ENCODE data around the gene TACC3.

TACC3 gene

DNA sequence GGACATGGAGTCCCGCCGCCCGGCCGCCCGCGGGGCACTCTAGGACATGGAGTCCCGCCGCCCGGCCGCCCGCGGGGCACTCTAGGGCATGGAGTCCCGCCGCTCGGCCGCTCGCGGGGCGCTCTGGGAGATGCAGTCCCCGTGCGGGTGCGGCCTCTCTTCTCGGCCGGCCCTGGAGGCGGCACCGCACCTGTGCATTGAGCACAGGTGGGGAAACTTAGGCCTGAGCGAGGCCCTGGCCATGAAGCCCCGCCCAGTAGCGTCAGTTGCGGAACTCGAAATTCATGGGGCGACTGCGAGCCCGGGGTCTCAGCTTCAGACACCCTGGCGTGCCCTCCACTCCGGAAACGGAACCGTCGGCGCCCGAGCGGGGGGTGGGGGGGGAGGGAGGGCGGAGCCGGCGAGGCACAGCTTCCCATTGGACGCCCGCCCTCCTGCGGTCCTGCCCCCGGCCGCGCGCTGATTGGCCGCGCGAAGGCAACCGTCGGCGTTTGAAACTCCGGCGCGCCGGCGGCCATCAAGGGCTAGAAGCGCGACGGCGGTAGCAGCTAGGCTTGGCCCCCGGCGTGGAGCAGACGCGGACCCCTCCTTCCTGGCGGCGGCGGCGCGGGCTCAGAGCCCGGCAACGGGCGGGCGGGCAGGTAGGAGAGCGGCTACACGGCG lies at the start of gene TACC3, which contains the start of gene TMEM129:
TACC3 (plus strand) TSS at position 519 of the 663 bp plus-strand sequence. CDS start 1,901 bp downstream, outside the sequence.
TMEM129 (minus strand) TSS at position 321 of the 663 bp plus-strand sequence. CDS start 486 bp downstream, outside the sequence.
- DNase-seq = peak; percentile 93

DNA sequence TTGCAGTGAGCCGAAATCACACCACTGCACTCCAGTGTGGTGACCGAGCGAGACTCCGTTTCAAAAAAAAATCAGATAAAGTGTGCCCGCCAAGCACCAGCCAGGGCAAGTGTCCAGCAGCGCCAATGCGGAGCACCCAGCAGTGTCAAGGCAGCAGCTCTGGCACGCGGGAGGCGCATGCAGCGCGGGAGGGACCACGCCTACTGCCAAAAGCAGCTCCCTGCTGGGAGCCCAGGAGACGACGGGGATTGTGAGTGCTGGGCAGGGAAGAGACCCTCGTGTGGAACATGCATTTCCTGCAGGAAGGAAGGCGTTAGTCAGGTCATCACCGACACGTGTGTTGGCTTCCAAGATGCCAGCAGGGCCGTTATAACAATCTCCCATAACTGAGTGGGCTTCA lies 47.6 kb upstream of the TACC3 start:
- no peak for DNase-seq

DNA sequence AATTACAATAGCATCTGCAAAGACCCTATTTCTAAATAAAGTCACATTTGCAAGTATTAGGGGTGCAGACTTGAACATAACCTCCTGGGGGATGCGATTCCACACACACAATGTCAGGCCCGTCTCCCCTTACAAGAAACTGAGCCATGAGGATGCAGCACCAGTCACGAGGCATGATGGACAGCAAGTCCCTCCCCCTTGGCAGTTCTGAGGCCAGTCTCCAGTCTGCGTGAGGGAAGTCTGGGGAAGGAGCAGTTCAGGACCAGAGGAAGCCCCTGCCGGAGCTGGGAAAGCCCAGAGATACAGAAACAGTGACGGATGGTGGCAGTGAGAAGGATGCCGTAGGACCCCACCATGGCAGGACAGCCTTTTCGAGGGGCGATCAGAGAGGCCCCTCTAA lies 46.6 kb upstream of the TACC3 start:
- no peak for DNase-seq

DNA sequence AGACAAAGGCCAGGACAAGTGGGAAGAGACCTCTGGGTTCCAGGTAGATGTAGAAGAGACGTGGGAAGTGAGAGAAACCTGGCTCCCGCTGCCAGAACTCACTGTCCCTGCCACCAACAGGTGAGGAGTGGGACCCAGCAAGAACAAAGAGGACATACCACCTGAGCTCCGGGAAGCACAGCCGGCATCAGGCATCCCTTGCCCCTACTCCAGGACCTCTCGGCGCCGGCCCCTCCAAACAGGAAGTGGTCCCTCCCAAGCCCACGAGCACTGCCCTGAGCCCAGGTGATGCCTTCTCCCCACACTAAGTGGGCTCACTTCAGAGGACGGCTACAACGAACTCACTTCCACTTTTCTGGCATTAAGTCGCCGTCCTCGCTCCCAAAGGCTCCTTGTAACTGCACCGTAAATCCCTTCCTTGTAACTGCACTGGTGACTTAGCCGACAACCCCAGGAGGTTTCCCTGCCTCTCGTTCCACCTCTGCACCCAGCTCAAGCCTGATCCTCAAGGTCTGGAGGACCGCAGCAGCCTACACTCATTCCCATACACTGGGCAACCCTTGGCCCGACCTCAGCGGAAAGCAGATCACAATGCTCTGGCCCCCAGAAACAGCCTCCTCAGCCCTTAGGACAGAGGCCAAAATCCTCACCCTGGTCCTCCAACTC lies 46.1 kb upstream of the TACC3 start:
- DNase-seq = no peak

DNA sequence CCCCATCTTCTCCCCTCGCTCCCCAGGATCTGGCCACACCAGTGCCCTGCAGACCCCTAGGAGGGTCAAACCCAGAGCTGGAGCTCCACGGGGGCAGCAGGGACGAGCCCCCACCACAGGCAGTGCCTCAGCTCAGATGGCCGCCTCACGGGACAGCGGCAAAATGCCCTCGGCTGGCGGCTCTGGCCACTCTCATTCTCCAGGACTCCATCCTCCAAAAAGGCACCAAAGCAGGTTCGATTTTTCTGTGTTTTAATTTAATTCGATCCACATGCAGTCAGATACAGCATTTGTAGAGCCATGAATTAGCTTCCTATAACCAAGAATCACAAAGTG lies 45.6 kb upstream of the TACC3 start:
- DNase-seq = no peak

DNA sequence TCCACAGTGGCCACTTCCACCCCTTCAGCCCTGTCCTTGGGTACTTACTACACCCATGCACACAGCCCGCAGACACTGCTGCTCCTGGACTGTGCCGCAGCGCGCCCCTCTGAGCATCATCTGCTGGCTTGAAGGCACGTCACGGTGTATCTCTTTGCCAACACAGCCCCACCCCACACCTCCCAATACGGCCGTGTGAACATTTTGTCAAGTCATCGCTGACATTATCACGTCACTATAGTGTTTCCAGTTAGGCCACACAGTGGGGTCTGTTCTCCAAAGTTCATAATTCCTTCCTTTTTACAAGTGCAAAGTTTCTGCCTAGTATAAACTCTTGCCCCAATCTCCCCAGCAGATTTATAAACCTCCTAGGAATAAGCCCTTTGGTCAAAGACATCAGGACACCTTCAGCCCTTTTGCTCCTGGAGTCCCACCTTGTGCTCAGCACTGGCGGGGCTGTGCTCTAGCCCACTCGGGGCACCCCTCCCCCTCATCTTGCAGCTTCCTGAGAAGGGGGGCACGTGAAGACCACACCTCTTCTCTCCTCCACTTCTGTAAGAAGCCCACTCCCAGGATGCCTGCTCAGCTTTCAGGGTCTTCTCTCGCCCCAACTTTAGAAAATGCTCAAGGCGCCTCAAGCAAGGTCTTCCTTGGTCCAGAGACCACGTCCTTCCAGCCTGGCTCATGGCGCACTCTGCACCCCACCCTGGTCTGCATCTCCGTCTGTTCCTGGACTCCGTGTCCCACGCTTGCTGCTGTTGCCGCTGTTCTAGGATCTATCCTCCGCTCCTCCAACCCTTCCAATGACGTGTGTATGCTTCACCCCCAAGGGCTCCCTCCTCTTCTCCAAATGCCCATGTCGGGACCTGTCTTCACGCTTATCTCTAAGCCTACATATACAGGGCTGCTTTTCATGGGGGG lies 44.5 kb upstream of the TACC3 start:
- no peak for DNase-seq

DNA sequence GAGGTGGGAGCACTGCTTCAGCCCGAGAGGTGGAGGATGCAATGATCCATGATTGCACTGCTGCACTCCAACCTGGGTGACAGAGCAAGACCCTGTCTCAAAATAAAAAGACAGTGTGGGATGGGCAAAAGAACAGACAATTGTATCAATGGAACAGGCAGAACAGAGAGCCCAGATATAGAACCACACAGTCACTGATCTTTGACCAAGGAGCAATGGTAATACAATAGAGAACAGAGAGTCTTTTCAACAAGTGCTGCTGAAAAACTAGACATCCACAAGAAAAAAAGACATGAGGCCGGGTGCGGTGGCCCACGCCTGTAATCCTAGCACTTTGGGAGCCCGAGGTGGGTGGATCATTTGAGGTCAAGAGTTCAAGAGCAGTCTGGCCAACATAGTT lies 43.1 kb upstream of the TACC3 start:
- DNase-seq = no peak

DNA sequence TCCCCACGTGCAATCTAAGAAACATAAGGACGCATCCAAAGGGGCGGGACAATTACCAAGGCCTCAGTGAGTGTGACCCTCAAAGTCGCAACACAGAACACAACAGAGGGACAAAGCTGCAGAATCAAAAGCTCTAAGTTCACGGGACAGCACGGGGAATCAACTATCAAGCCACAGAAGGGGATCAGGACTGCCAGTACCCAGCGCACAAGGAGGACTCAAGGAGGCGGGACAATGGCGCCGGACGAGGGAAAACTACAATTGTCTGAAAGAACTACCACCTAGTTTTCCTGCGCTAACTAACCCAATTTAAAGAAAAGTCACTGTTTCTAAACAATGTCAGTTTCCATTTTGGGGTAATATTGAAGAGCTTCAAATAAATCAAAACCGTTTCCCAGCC lies 38.5 kb upstream of the TACC3 start:
- no peak for DNase-seq

DNA sequence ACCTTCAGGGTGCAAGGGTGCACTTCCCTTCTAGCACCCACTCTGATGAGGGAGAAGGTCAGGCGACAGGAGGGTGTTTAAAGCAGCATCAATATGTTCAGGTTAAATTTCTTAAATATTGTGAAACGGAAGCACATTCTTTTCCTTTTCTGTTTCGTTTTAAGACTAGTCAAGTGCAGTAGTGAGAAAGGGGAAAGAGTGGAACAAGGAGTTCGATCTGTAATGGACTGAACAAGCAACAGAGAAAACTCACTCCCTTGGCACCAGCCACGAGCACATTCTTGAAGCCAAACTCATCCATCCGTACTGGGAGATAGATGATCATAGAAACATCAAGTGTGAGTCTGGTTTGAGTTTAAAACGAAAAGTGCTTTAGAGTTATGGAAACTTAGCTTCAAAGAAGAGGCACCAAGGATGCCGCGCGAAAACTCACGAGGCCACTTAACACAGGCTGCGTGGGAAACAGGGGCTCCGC lies 38.0 kb upstream of the TACC3 start:
- peak; percentile 36 for DNase-seq

DNA sequence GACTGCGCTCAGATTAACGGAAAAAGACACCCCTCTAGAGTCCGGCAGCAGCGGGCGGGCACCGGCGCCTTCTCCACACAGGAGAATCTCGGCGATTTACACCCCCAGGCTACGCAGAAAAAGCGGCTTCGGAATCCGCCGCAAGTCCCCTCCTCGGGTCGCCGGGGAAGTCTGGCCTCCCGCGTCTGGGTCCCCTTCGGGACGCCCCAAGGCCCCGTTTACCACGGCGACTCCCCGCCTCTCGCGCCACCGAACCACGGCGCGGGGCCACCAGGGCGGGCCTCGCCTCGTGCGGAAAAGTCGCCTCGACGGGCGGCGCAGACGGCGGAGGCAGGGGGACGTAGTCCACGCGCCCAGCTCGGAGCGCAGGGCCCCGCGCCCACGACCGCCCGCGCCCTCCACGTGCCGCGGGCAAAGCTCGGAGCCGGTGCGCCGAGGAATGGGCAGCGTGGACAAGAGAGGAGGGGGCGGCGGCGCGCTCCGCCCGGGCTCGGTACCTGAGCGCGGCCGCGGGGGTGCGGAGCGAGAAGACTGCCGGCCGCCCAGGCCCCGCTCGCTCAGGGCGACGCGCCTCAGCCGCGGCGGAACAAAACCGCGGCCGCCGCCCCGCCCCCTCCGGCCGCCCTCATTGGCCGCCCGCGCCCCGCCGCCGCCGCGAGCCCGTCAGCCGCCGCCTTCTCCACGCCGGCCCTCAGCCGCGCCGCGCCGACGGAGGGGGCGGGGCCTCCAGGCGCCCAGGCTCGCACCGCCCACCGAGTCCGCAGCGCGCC lies 37.4 kb upstream of the TACC3 start, which contains the start of gene FAM53A:
FAM53A (minus strand) TSS at position 578 of the 770 bp plus-strand sequence. CDS start 15,572 bp downstream, outside the sequence.
- peak; percentile 89 for DNase-seq

DNA sequence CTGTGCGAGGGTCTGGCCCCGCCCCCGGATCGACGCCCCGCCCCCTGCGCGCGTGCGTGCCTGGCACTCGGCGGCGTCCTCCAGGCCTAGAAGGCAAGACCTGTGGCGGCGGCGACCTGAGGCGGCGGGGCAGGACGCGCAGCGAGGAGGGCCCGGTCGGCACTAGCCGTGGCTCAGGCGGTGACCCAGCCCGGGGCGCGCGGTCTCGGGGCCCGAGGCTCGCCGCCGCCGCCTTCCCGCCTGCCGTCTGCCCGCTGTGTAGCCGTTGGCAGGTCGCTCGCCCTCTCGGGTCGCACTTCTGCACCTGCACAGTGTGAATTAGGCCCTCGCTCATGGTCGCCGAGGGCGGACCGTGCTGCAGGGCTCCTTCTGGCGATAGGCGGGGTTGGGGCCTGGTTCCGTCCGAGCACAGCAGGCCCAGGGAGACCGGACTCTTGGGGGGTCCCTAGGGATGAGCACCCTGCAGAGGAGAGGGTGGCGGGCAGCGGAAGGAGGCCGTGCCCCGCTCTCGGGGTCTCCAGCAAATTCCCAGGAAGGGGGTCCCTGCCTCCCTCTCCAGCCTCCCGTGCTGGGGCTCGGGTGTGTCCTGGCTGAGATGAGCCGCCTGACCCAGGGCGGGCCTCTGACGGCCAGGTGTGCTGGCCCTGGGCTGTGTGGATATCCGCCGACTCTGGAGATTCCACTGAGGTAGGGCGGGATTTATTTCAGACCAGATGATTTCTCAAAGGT lies 36.7 kb upstream of the TACC3 start:
- no peak for DNase-seq

DNA sequence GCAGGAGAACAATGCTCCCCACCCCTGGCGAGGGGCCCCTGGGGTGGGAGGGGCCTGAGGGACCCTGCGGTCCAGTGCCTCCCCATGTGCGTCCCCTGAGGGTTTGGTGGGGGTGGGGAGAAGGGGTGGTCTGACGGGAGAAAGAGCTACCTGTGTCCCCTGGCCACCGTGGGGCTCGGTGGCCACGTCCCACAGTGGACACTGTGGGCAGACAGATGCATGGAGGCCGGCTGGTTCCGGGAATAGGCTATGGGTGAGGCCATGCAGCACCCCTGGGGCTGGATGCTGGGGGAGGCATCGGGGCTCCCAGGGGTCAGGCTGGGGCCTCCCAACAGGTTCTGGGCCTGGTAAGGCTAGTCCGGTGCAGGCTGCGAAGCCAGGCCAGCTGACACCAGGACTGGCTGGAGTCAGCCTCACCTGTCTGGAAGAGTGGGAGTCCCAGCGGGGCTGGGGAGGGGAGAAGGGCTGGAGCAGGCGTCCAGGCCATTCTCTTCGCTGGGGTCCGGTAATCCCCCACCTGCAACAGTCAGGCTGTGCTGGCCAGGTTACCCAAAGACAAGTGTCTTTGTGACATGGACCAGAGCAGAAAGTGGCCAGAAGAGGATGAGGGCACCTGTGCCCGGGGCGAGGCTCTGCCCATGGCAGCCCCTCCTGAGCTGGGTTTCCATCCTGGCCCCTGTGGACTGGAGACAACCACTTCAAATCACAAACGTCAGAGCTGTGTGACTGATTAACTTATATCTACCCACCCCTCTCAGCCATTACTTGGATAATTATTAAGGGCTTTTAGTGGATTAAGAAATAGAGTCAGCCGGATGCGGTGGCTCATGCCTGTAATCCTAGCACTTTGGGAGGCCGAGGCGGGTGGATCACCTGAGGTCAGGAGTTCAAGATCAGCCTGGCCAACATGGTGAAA lies 35.8 kb upstream of the TACC3 start:
- DNase-seq = no peak

DNA sequence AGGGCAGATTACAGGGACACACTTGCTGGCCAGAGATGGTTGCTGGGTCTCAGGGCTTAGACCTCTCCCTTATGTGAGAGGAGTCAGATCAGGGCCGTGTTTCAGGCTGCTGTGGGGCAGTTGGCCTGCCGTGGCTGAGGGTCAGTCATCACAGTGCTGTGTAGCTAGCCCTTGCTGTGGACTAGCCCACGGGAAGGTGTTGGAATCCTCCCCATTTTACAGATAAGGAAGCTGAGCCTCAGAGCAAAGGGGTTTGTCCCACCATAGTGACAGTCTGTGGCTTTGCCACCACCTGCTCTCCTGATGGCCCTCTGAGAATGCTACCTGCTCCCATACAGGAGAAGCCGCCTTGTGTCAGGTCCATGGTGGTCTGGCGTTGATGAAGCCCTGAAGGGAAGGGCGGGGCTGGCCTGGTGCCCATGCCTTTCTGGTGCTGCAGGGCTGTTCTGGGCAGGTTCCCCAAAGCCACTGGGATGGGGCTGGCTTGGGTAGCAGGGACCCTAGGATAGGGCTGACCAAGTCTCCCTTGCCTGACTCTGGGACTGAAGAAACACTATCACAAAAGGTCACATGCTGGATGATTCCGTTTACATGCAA lies 34.8 kb upstream of the TACC3 start:
- no peak for DNase-seq

DNA sequence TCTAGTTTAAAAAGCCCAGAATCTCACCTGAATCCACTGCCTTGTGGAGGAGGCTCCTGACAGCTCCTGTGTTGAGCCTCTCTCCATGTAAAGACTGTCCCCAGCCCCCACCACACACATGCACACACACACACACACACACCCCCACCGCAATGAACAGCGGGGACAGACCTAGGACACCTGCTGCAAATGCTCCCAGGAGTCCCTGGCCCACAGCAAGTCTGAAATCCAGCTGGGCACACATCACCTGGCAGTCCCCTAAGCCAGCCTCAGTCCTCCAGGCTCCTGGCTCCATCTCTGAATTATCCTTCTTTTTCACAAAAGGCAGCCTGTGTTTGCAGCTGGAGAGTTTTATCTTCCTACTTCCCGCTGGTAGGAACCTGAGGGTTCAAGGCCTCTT lies 30.6 kb upstream of the TACC3 start:
- no peak for DNase-seq

DNA sequence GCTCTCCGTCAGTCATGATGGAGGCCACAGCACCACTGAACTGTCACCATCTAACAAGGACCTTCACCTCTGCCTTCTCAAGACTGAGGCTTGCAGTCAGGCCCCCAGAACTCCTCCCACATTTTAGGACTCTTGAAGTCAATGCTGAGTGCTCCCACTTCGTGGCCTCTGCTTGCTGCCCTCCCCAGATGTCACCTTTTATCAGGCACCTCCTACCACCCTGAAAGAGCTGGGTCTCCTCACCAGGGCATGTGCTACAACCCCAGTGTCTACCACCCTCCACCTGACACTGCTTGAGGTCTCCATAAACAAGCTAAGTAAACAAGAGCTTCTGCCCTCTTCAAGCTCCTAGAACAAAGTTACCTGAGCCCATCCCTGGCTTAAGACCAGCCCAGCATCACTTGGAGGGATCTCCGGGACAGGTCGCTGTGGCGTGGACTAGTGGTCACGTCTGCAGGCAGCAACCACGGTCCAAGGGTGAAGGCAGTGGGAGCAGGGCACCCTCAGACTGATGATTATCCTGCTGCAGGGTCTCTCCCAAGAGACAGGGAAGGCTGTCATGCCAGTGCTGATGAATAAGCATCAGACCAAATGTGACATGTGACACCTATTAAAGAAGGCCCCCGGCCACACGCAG lies 29.5 kb upstream of the TACC3 start:
- no peak for DNase-seq

DNA sequence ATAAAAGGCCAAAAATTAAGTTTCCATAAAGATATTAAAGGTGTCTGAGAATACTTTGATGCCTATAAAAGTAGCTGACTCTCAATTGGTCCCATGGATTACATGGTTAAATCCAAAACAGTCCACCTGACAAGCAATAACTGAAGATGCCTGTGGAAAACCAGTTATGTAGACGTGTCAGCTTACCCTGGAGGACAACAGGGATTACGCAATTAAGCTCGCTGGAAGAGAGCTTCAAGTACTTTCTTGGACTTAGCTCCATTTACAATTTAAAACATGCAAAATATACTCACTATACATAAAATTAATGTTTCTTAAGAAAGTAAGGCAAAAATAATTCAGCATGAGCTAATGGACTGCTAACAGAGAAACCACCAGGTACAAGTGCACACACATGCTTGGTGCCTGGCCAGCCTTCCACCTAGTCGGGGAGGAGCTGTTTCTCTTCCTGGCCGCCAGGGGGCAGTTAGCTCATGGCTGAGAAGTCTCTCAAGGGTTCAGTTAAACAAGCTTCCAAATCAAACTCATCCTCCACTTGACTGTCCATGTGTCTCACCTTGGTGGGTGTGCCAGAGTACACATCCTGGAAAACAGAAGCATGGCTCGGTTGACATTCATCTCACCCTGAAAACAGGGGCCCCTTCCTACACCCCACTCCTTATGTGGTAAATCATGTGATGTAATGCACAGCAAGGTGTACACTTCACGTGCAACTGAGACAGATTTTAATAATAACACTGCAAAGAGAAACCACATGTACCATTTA lies 28.0 kb upstream of the TACC3 start:
- peak; percentile 70 for DNase-seq

DNA sequence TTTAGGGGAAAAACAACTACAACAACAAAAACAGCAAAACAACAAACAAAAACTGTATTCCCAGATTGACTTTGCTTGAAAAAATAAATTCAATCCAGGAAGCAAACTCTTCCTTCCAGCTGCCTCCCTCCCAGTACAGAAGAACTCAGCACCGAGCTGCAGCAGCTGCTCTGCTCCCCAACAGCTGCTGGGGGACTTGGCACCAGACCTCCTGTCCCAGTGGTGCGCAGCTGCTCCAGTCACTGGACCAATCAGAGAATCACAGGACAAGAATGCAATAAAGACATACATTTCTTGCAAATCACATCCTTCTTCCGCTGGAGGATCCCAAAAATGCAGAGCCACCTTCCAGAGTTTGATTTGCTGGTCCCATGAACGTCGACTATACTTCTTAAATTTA lies 25.4 kb upstream of the TACC3 start:
- no peak for DNase-seq

DNA sequence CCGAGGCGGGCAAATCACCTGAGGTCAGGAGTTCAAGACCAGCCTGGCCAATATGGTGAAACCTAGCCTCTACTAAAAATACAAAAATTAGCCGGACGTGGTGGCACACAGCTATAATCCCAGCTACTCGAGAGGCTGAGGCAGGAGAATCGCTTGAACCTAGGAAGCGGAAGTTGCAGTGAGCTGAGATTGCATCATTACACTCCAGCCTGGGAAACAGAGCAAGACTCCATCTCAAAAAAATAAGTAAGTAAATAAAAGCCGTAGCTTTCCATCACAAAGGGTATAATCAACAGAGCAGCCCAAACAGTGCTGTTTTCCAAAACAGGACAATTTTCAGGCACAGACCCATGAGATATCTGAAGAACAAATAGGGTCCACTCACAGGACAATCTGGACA lies 19.6 kb upstream of the TACC3 start:
- DNase-seq = peak; percentile 42

DNA sequence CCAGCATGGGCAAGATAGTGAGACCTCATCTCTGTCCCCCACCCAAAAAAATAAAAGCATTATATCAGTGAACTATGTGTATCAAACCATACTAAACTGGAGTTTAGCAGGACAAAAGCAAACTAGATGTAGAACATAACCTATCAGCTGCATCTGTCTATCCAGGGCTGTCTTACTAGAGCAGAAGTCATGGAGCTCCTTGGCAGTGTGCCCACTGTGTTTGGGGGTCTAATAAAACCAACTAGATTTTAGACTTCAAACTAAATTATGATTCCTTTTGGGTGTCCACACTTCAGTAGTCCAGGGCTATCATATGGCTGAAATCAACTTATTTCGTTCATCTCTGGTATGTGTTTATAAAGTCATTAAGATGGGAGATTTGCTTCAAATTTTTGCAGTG lies 17.5 kb upstream of the TACC3 start:
- no peak for DNase-seq
